Subcutaneous abdominal adipose tissue (tissue), 5 donors: Measurements from ENCODE around the gene RBBP4.
A peak's percentile ranks its signal among the peaks of the same experiment; 100 is the strongest.
"Not testable (repeated sequence)": the region's sequence is repeated elsewhere in the genome, so short reads cannot be mapped to it uniquely, and the experiment has no call there.

Source experiments
- H3K27ac ChIP-seq: one replicate; pipeline ENCODE4 v1.7.0; 2013; ENCODE audit warnings: low read depth, mild to moderate bottlenecking, inconsistent platforms, low read length, moderate library complexity
- H3K27me3 ChIP-seq, 5 donors: one replicate each; pipeline ENCODE4 v1.7.0; 2013; ENCODE audit warnings: low read length in 5 of 5, inconsistent platforms in 1 of 5; ENCODE audit not compliant: control insufficient read depth in 5 of 5, insufficient read depth in 4 of 5
- H3K36me3 ChIP-seq, 5 donors: one replicate each; pipeline ENCODE4 v1.7.0; 2013; ENCODE audit warnings: low read length in 5 of 5; ENCODE audit not compliant: control insufficient read depth in 5 of 5, insufficient read depth in 5 of 5
- H3K4me1 ChIP-seq, 5 donors: one replicate each; pipeline ENCODE4 v1.7.0; 2013; ENCODE audit warnings: low read length in 5 of 5, mild to moderate bottlenecking in 3 of 5, moderate library complexity in 1 of 5; ENCODE audit not compliant: control insufficient read depth in 5 of 5, insufficient read depth in 5 of 5
- H3K4me3 ChIP-seq, 5 donors: one replicate each; pipeline ENCODE4 v1.7.0; 2013; ENCODE audit warnings: low read length in 5 of 5, low read depth in 1 of 5
- H3K9ac ChIP-seq, 5 donors: one replicate each; pipeline ENCODE4 v1.7.0; 2013; ENCODE audit warnings: low read length in 5 of 5, mild to moderate bottlenecking in 4 of 5, moderate library complexity in 3 of 5
- H3K9me3 ChIP-seq, 5 donors: one replicate each; pipeline ENCODE4 v1.7.0; 2013; ENCODE audit warnings: low read length in 5 of 5; ENCODE audit not compliant: control insufficient read depth in 5 of 5
- donor health status: healthy.
- donor health status: healthy.
- donor health status: healthy.
- donor health status: healthy.
- donor health status: healthy.

The RBBP4 gene

GRCh38 chr1:32666901-32667566, 16.0 kb downstream of the RBBP4 start:
- peaks cover 36 to 80% (median 61%) of the 10 kb centered on the region in 5 donors for H3K36me3 ChIP-seq
- H3K4me3 ChIP-seq, result no peak overlapping the region
- no peaks in the 10 kb centered on the region for H3K9me3 ChIP-seq
- no peak overlapping the region for H3K9ac ChIP-seq
- no peaks in the 10 kb centered on the region for H3K4me1 ChIP-seq
- H3K27ac ChIP-seq, result no peak overlapping the region
- no peaks in the 10 kb centered on the region for H3K27me3 ChIP-seq

- H3K27me3 ChIP-seq, H3K9ac ChIP-seq, H3K27ac ChIP-seq, H3K9me3 ChIP-seq, H3K4me3 ChIP-seq, H3K4me1 ChIP-seq: not testable (repeated sequence)
- H3K36me3 ChIP-seq, result peaks cover 42 to 91% (median 68%) of the 10 kb centered on the region in 5 donors
Observed at GRCh38 chr1:32668716-32669115, 17.7 kb downstream of the RBBP4 start.

- H3K36me3 ChIP-seq, result peaks cover 39 to 76% (median 60%) of the 10 kb centered on the region in 5 donors
- H3K4me1 ChIP-seq, result peaks cover 0 to 5% (median 0%) of the 10 kb centered on the region in 5 donors
- no peaks in the 10 kb centered on the region for H3K9me3 ChIP-seq
- H3K27me3 ChIP-seq, result no peaks in the 10 kb centered on the region
- no peak overlapping the region for H3K4me3 ChIP-seq
- H3K27ac ChIP-seq, result no peak overlapping the region
- H3K9ac ChIP-seq, result no peak overlapping the region
Observed at GRCh38 chr1:32676945-32677344, 25.9 kb downstream of the RBBP4 start.

- not testable (repeated sequence) for H3K27me3 ChIP-seq, H3K4me3 ChIP-seq, H3K9ac ChIP-seq, H3K9me3 ChIP-seq, H3K27ac ChIP-seq
- H3K4me1 ChIP-seq, result peaks cover 0 to 17% (median 13%) of the 10 kb centered on the region in 5 donors
- peaks cover 33 to 68% (median 47%) of the 10 kb centered on the region in 5 donors for H3K36me3 ChIP-seq
Observed at GRCh38 chr1:32679993-32680392, 29.0 kb downstream of the RBBP4 start.

- H3K9ac ChIP-seq, result no peak overlapping the region
- H3K27ac ChIP-seq, result no peak overlapping the region
- peaks cover 0 to 18% (median 13%) of the 10 kb centered on the region in 5 donors for H3K4me1 ChIP-seq
- no peaks in the 10 kb centered on the region for H3K27me3 ChIP-seq
- H3K9me3 ChIP-seq, result no peaks in the 10 kb centered on the region
- no peak overlapping the region for H3K4me3 ChIP-seq
- peaks cover 37 to 70% (median 48%) of the 10 kb centered on the region in 5 donors for H3K36me3 ChIP-seq
Observed at GRCh38 chr1:32680642-32681041, 29.6 kb downstream of the RBBP4 start.

GRCh38 chr1:32681509-32681908, 30.5 kb downstream of the RBBP4 start:
- no peak overlapping the region for H3K27ac ChIP-seq
- no peak overlapping the region for H3K9ac ChIP-seq
- no peaks in the 10 kb centered on the region for H3K27me3 ChIP-seq
- H3K4me3 ChIP-seq, result no peak overlapping the region
- peaks cover 0 to 18% (median 13%) of the 10 kb centered on the region in 5 donors for H3K4me1 ChIP-seq
- H3K9me3 ChIP-seq, result no peaks in the 10 kb centered on the region
- H3K36me3 ChIP-seq, result peaks cover 40 to 70% (median 48%) of the 10 kb centered on the region in 5 donors

GRCh38 chr1:32681999-32682398, 31.0 kb downstream of the RBBP4 start:
- no peak overlapping the region for H3K9ac ChIP-seq
- no peak overlapping the region for H3K27ac ChIP-seq
- H3K4me3 ChIP-seq, result no peak overlapping the region
- H3K27me3 ChIP-seq, result no peaks in the 10 kb centered on the region
- no peaks in the 10 kb centered on the region for H3K9me3 ChIP-seq
- H3K36me3 ChIP-seq, result peaks cover 37 to 67% (median 48%) of the 10 kb centered on the region in 5 donors
- H3K4me1 ChIP-seq, result peaks cover 0 to 18% (median 14%) of the 10 kb centered on the region in 5 donors

- H3K4me3 ChIP-seq, result no peak overlapping the region
- H3K4me1 ChIP-seq, result peaks cover 0 to 21% (median 14%) of the 10 kb centered on the region in 5 donors
- H3K9me3 ChIP-seq, result no peaks in the 10 kb centered on the region
- H3K9ac ChIP-seq, result no peak overlapping the region
- peaks cover 26 to 58% (median 41%) of the 10 kb centered on the region in 5 donors for H3K36me3 ChIP-seq
- no peak overlapping the region for H3K27ac ChIP-seq
- H3K27me3 ChIP-seq, result no peaks in the 10 kb centered on the region
Observed at GRCh38 chr1:32683397-32683796, 32.4 kb downstream of the RBBP4 start.

- peak overlapping the region; percentile 1 for H3K27ac ChIP-seq
- H3K36me3 ChIP-seq, result peaks cover 24 to 56% (median 39%) of the 10 kb centered on the region in 5 donors
- no peak overlapping the region for H3K4me3 ChIP-seq
- H3K27me3 ChIP-seq, result no peaks in the 10 kb centered on the region
- no peaks in the 10 kb centered on the region for H3K9me3 ChIP-seq
- H3K4me1 ChIP-seq, result peaks cover 0 to 21% (median 14%) of the 10 kb centered on the region in 5 donors
- peak overlapping the region in 1 of 5 donors; percentile 35 for H3K9ac ChIP-seq
Observed at GRCh38 chr1:32684167-32684811, 33.3 kb downstream of the RBBP4 start.

- Histone ChIP-seq H3K27ac (no peak overlapping the region), H3K9me3 (no peaks in the 10 kb centered on the region), H3K4me1 (peaks cover 0 to 21% (median 14%) of the 10 kb centered on the region in 5 donors), H3K36me3 (peaks cover 23 to 50% (median 34%) of the 10 kb centered on the region in 5 donors), H3K27me3 (no peaks in the 10 kb centered on the region), H3K4me3 (no peak overlapping the region), H3K9ac (no peak overlapping the region)
Observed at GRCh38 chr1:32685498-32685897, 34.5 kb downstream of the RBBP4 start.
